Brain microvascular endothelial cell (primary cell): ENCODE results near the gene SH2D4B.

Experiments
- DNase-seq: peaks from one replicate; pipeline ENCODE4 v3.0.0-alpha.2; 2020
- H3K27ac ChIP-seq: fragments of 250-450 bp; sonication (Bioruptor Pico); 2 replicates; pipeline ENCODE4 v1.5.1; 2020; ENCODE audit warnings: mild to moderate bottlenecking, moderate library complexity
- H3K27me3 ChIP-seq: fragments of 250-450 bp; sonication (Bioruptor Pico); replicated peaks from 2 replicates; pipeline ENCODE4 v1.5.1; 2020; ENCODE audit warnings: mild to moderate bottlenecking
- H3K36me3 ChIP-seq: fragments of 250-450 bp; sonication (Bioruptor Pico); replicated peaks from 2 replicates; pipeline ENCODE4 v1.5.1; 2020; ENCODE audit warnings: mild to moderate bottlenecking
- H3K4me3 ChIP-seq: 2 replicates; pipeline ENCODE4 v1.5.1; 2011; ENCODE audit warnings: low read depth, mild to moderate bottlenecking, control low read depth, low read length, moderate library complexity
- in situ Hi-C: cut with HindIII; loops from 2 replicates; pipeline ENCODE4 v1.10.0; 2017; ENCODE audit warnings: low sequenced_read_pairs, low pct_ligation_motif_present
- TF ChIP-seq, protein P1 (sequence below): IDR thresholded peaks from 2 replicates; pipeline ENCODE4 v1.5.1; 2011; ENCODE audit warnings: low read depth, mild to moderate bottlenecking, moderate library complexity, low read length, control low read depth, inconsistent platforms; ENCODE audit errors: missing control alignments

SH2D4B gene

DNA sequence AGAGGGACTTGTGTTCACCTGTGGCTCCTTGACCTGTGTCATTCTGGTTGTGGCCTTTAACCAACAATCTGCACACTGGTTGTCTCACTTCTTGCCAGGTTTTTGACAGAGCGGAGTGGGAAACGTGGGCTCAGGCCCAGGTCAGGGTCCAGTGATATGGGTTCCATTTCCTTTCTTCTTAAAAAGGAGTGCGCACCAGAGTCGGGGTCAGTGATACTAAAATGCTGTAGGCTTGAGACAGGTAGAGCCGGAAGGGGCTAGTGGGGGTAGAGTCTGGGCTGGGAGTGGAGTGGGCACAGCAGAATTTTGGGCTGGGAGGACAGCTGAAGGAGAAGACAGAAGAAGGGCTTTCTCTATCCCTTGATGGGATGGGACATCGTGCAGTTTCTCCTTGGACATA, 61.2 kb downstream of the SH2D4B start:
- no peak overlapping the region for H3K27ac ChIP-seq
- no peak for DNase-seq
- no peaks in the 10 kb centered on the region for H3K36me3 ChIP-seq
- TF ChIP-seq, protein P1, sequence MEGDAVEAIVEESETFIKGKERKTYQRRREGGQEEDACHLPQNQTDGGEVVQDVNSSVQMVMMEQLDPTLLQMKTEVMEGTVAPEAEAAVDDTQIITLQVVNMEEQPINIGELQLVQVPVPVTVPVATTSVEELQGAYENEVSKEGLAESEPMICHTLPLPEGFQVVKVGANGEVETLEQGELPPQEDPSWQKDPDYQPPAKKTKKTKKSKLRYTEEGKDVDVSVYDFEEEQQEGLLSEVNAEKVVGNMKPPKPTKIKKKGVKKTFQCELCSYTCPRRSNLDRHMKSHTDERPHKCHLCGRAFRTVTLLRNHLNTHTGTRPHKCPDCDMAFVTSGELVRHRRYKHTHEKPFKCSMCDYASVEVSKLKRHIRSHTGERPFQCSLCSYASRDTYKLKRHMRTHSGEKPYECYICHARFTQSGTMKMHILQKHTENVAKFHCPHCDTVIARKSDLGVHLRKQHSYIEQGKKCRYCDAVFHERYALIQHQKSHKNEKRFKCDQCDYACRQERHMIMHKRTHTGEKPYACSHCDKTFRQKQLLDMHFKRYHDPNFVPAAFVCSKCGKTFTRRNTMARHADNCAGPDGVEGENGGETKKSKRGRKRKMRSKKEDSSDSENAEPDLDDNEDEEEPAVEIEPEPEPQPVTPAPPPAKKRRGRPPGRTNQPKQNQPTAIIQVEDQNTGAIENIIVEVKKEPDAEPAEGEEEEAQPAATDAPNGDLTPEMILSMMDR: no peak
- H3K4me3 ChIP-seq: no peak overlapping the region
- in situ Hi-C loops: no loop called here
- no peaks in the 10 kb centered on the region for H3K27me3 ChIP-seq

DNA sequence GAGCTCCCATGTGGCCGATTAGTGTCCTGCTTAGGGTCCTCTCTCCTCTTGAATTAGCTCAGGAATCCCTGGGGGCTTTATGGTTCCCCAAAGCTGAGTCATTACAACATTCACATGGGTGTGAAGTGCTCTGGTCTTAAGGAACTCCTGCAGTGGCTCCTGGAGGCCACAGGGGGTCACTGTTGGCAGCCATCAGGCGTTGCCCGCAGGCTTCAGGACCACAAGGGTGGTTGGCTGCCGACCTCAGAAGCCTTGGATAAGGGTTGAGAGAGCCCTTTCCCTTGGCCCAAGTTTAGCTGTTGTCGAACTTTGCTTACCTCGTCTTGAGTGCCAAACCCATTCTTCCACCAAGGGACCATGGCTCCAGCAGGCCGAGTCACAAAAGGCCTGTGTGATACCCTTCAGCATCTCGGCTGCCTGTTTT, 61.7 kb downstream of the SH2D4B start:
- no peaks in the 10 kb centered on the region for H3K27me3 ChIP-seq
- H3K27ac ChIP-seq: no peak overlapping the region
- peak; percentile 31 for DNase-seq
- in situ Hi-C loops: no loop called here
- TF ChIP-seq, protein P1: peak; percentile 86
- H3K36me3 ChIP-seq: no peaks in the 10 kb centered on the region
- H3K4me3 ChIP-seq: no peak overlapping the region

DNA sequence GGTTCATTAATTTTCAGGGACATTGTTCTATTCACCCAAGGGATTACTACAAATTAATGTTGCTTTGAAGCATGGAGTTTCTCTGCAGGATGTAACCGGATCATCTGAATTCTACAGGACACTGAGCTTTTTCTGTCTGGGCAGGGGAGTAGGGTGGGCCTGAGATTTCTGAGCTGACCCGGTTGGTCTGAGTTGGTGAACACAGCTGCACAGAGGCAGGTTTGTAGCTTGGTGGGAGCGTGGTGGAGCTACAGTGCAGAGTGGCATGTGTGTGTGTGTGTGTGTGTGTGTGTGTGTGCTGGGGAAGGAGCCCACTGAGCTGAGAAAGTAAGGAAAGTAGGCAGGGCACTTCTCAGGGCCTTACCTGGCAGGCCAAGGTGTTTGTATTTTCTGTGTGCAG, 62.6 kb downstream of the SH2D4B start:
- TF ChIP-seq, protein P1: no peak
- in situ Hi-C loops: no loop called here
- H3K4me3 ChIP-seq: no peak overlapping the region
- no peaks in the 10 kb centered on the region for H3K27me3 ChIP-seq
- DNase-seq: no peak
- no peak overlapping the region for H3K27ac ChIP-seq
- no peaks in the 10 kb centered on the region for H3K36me3 ChIP-seq

DNA sequence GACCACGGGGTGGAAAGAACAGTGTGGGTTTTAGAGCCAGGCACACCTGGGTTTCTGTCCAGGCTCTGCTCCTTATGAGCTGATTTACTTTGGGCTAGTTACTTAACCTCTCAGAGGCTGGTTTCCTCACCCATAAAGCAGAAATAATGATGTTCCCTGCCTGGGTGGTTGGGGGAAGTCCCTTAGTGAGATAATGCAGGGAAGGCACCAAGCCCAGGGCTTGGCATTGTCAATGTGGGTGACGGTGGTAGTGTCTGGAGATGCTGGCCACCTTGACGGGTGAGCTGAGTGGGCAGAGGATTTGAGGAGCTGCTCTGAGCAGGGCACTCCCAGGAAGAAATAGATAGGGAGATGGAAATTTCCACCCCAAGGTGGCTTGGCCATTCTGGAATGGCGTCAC, 65.2 kb downstream of the SH2D4B start:
- TF ChIP-seq, protein P1: no peak
- Histone ChIP-seq H3K27me3 (no peaks in the 10 kb centered on the region), H3K27ac (no peak overlapping the region), H3K36me3 (no peaks in the 10 kb centered on the region), H3K4me3 (no peak overlapping the region)
- DNase-seq: no peak
- in situ Hi-C loops: no loop called here

DNA sequence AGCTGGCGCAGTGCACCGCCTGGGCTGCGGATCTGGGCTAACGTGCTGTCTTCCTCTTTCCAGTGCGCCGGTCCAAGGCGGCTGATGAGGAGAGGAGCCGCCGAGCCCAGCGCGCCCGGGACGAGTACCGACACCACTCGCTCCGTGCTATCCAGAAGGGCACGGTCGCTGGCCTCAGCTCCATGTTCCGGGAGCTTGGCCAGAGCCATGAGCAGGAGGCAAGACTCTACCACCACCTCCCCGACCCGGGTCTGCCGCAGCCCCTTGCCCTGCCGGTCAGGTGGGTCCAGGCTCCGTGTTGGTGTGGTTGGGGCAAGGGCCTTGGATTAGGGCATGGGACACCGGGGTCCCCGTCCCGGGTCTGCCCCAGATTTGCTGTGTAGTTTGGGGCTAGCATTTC, 65.8 kb downstream of the SH2D4B start:
- DNase-seq: no peak
- in situ Hi-C loops: no loop called here

DNA sequence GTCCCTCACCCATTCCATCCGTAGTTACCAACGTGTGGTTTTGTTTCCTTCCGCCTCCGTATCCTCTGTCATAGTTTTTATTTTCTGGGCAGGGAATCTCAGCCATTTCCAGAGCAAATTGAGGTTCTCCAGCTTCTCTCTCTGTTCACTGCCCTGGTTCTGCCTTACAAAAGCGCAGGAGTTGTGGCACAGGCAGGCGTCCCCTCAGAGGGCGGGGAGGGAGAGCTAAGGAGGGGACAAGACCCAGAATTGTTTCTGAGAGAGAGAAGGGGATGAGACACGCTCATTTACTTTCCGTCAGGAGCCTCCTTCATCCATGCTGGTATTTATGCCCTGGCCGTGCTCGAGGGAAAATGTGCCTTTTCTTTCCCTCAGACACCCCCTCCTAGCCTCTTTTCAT, 71.0 kb downstream of the SH2D4B start:
- no peaks in the 10 kb centered on the region for H3K36me3 ChIP-seq
- H3K27me3 ChIP-seq: no peaks in the 10 kb centered on the region
- in situ Hi-C loops: no loop called here
- H3K4me3 ChIP-seq: no peak overlapping the region
- no peak overlapping the region for H3K27ac ChIP-seq
- TF ChIP-seq, protein P1: no peak
- DNase-seq: no peak

More for the DNA sequence above, 65.8 kb downstream of the SH2D4B start:
- no peaks in the 10 kb centered on the region for H3K36me3 ChIP-seq
- H3K27ac ChIP-seq: no peak overlapping the region
- no peaks in the 10 kb centered on the region for H3K27me3 ChIP-seq
- no peak overlapping the region for H3K4me3 ChIP-seq
- TF ChIP-seq, protein P1: no peak
